Measurements from ENCODE around the gene LRFN2.

The LRFN2 gene

GRCh38 chr6:40346246-40346645 is 240.9 kb downstream of the LRFN2 start:
- TF ChIP-seq ARNT (IDR thresholded peaks at IDR 0.05) (no peak), ELF4 (IDR thresholded peaks at IDR 0.05) (no peak), SUZ12 (IDR thresholded peaks at IDR 0.05) (no peak), FOXM1 (IDR thresholded peaks at IDR 0.05; ENCODE audit: borderline replicate concordance) (no peak), CTBP1 (IDR thresholded peaks at IDR 0.05; ENCODE audit: borderline replicate concordance) (no peak), BHLHE40 (IDR thresholded peaks at IDR 0.05; ENCODE audit: borderline replicate concordance) (no peak), ZNF384 (IDR thresholded peaks at IDR 0.05) (no peak), FOXK2 (IDR thresholded peaks at IDR 0.05) (no peak), LEF1 (IDR thresholded peaks at IDR 0.05; ENCODE audit: borderline replicate concordance) (no peak), L3MBTL2 (conservative IDR thresholded peaks at IDR 0.05) (no peak), HDGF (IDR thresholded peaks at IDR 0.05; ENCODE audit: borderline replicate concordance) (no peak), SP1 (IDR thresholded peaks at IDR 0.05) (no peak), TARDBP (IDR thresholded peaks at IDR 0.05) (no peak), FOXA1 (IDR thresholded peaks at IDR 0.05) (no peak), PKNOX1 (IDR thresholded peaks at IDR 0.05) (no peak), NFRKB (IDR thresholded peaks at IDR 0.05) (no peak)
- DNase-seq (ENCODE audit: extremely low spot score), result no peak
- POLR2A ChIA-PET, result no interaction called here
- CTCF ChIA-PET, result no interaction called here

DNA sequence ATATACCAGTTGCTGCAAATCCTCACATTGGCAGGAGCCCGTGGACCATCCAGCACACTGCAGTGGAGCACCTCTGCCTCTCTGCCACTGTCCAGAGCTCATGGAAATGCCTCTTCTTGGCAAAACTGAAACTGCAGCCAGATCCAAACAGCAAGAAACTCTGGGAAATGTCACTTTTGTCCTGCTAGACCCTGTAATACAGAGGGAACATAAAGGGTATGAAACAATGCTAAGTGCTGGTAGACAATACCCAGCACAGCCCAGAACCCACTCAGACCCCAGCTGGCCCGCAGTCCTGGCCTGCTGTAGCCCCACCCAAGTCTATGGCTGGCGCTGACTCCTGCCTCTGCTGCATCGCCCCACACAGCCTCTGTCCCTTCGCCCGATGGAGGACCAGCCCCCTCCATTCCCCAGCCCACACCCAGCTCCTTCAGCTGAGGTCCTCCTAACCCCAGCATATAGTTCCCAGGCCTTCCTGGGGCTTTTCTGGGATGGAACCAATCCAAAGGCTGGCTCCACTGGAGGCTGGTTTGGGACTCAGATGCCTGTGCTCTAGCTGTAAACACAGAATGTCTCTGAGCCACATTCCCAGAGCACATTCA is 242.5 kb downstream of the LRFN2 start:
- CTCF ChIA-PET, result no interaction called here
- DNase-seq (ENCODE audit: extremely low spot score), result no peak
- POLR2A ChIA-PET, result no interaction called here
- TF ChIP-seq TARDBP (IDR thresholded peaks at IDR 0.05) (no peak), NFRKB (IDR thresholded peaks at IDR 0.05) (no peak), ZNF384 (IDR thresholded peaks at IDR 0.05) (no peak), SP1 (IDR thresholded peaks at IDR 0.05) (no peak), SUZ12 (IDR thresholded peaks at IDR 0.05) (no peak), CTBP1 (IDR thresholded peaks at IDR 0.05; ENCODE audit: borderline replicate concordance) (no peak), L3MBTL2 (conservative IDR thresholded peaks at IDR 0.05) (no peak), BHLHE40 (IDR thresholded peaks at IDR 0.05; ENCODE audit: borderline replicate concordance) (no peak)

- ChIA-PET CTCF (no interaction called here), POLR2A (no interaction called here)
- DNase-seq (ENCODE audit: extremely low spot score), result no peak
- TF ChIP-seq CTBP1 (IDR thresholded peaks at IDR 0.05; ENCODE audit: borderline replicate concordance) (no peak), FOXA1 (IDR thresholded peaks at IDR 0.05) (no peak), ARNT (IDR thresholded peaks at IDR 0.05) (no peak), FOXK2 (IDR thresholded peaks at IDR 0.05) (no peak), L3MBTL2 (conservative IDR thresholded peaks at IDR 0.05) (no peak), BHLHE40 (IDR thresholded peaks at IDR 0.05; ENCODE audit: borderline replicate concordance) (no peak), SP1 (IDR thresholded peaks at IDR 0.05) (no peak)
Measured at GRCh38 chr6:40343877-40344565, 243.1 kb downstream of the LRFN2 start.

DNA sequence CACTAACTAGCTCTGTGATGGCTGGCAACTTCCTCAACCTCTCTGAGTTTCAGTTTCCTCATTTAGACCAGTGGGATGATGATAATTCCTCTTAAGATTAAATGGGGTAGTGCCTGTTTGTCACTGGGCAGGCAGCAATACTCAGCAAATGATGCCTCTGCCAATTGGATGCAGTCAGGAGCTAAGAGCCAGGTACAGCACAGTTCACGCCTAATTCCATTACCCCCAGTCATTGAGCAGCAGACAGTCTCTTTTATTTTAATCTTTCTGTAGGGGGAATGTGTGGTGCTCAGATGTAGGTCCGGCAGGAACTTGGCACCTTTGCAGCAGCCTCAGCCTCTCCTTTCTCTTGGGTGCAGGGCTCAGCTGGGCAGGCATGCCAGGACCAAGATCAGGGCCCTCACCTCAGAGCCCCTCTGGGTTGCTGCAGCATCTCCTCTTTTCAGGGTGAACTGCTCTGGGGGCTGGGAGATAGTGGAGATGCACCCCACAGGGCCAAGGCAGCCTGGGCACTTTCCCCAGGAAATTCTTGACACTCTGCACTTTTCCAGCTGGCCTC is 243.8 kb downstream of the LRFN2 start:
- ChIA-PET CTCF (interaction anchor here (0.5 to 0.6 kb wide), 2 partner anchors 16 to 503 kb away, joined by 3 read pairs; no protein-coding TSS in a partner anchor), POLR2A (no interaction called here)
- no peak for DNase-seq (ENCODE audit: extremely low spot score)
- TF ChIP-seq LEF1 (IDR thresholded peaks at IDR 0.05; ENCODE audit: borderline replicate concordance) (no peak), FOXK2 (IDR thresholded peaks at IDR 0.05) (no peak), FOXM1 (IDR thresholded peaks at IDR 0.05; ENCODE audit: borderline replicate concordance) (no peak), SUZ12 (IDR thresholded peaks at IDR 0.05) (no peak), ARNT (IDR thresholded peaks at IDR 0.05) (no peak), HDGF (IDR thresholded peaks at IDR 0.05; ENCODE audit: borderline replicate concordance) (no peak), BHLHE40 (IDR thresholded peaks at IDR 0.05; ENCODE audit: borderline replicate concordance) (no peak), ZNF384 (IDR thresholded peaks at IDR 0.05) (no peak), FOXA1 (IDR thresholded peaks at IDR 0.05) (no peak), PKNOX1 (IDR thresholded peaks at IDR 0.05) (no peak), TARDBP (IDR thresholded peaks at IDR 0.05) (no peak), CTBP1 (IDR thresholded peaks at IDR 0.05; ENCODE audit: borderline replicate concordance) (no peak), L3MBTL2 (conservative IDR thresholded peaks at IDR 0.05) (no peak), SP1 (IDR thresholded peaks at IDR 0.05) (no peak), ELF4 (IDR thresholded peaks at IDR 0.05) (no peak)

GRCh38 chr6:40342723-40343122 is 244.4 kb downstream of the LRFN2 start:
- TF ChIP-seq SP1 (IDR thresholded peaks at IDR 0.05) (no peak), ZNF384 (IDR thresholded peaks at IDR 0.05) (no peak), CTBP1 (IDR thresholded peaks at IDR 0.05; ENCODE audit: borderline replicate concordance) (no peak), ARNT (IDR thresholded peaks at IDR 0.05) (no peak), NFRKB (IDR thresholded peaks at IDR 0.05) (no peak), HDGF (IDR thresholded peaks at IDR 0.05; ENCODE audit: borderline replicate concordance) (no peak)
- POLR2A ChIA-PET, result no interaction called here
- DNase-seq (ENCODE audit: extremely low spot score), result no peak
- CTCF ChIA-PET, result interaction anchor here (0.5 to 0.6 kb wide), 2 partner anchors 15 to 504 kb away, joined by 3 read pairs; no protein-coding TSS in a partner anchor

- ChIA-PET POLR2A (no interaction called here), CTCF (interaction anchor here (0.6 to 0.7 kb wide), 2 partner anchors 13 to 15 kb away, joined by 3 read pairs; no protein-coding TSS in a partner anchor)
- TF ChIP-seq FOXK2 (IDR thresholded peaks at IDR 0.05) (no peak), FOXA1 (IDR thresholded peaks at IDR 0.05) (no peak), TARDBP (IDR thresholded peaks at IDR 0.05) (no peak), ARNT (IDR thresholded peaks at IDR 0.05) (no peak), ELF4 (IDR thresholded peaks at IDR 0.05) (no peak), LEF1 (IDR thresholded peaks at IDR 0.05; ENCODE audit: borderline replicate concordance) (no peak), ZNF384 (IDR thresholded peaks at IDR 0.05) (no peak), BHLHE40 (IDR thresholded peaks at IDR 0.05; ENCODE audit: borderline replicate concordance) (no peak), PKNOX1 (IDR thresholded peaks at IDR 0.05) (no peak), CTBP1 (IDR thresholded peaks at IDR 0.05; ENCODE audit: borderline replicate concordance) (no peak), SUZ12 (IDR thresholded peaks at IDR 0.05) (no peak), NFRKB (IDR thresholded peaks at IDR 0.05) (no peak)
- no peak for DNase-seq (ENCODE audit: extremely low spot score)
Measured at GRCh38 chr6:40341726-40342125, 245.4 kb downstream of the LRFN2 start.
